Measurements from ENCODE around the gene SMIM3. TPM values are rescaled to one million over a fixed set of nuclear protein-coding genes. Genes with fewer than 3 reads are reported as not detected.
"Not testable (repeated sequence)": the region's sequence is repeated elsewhere in the genome, so short reads cannot be mapped to it uniquely, and the experiment has no call there.

SMIM3 gene
- total RNA-seq, 5 donors from 2014 or later (not counting 1 experiment from before 2014, with no cell fraction given): 2.8 to 9.1 (median 5.7) TPM

GRCh38 chr5:150793423-150793888 lies 14.9 kb downstream of the SMIM3 start:
- H3K4me3 ChIP-seq (ENCODE audit: control insufficient read depth in 1 of 2, extremely low read depth in 1 of 2, low read length in 1 of 2); ATAC-seq (replicated peaks in 1 of 4); H3K36me3 ChIP-seq (ENCODE audit: control insufficient read depth in 2 of 2, extremely low read depth in 1 of 2, insufficient read depth in 1 of 2, low read length in 1 of 2); H3K27ac Mint-ChIP-seq; POLR2A ChIA-PET; H3K27ac ChIP-seq (ENCODE audit: low read length); H3K4me3 Mint-ChIP-seq; H3K27me3 Mint-ChIP-seq; H3K27me3 ChIP-seq (replicated peaks in 1 of 2; ENCODE audit: control insufficient read depth in 2 of 2, extremely low read depth in 1 of 2, insufficient read depth in 2 of 2, low read length in 1 of 2); DNase-seq; H3K9me3 Mint-ChIP-seq; H3K9me3 ChIP-seq: not testable (repeated sequence)
- CTCF ChIA-PET: interaction anchor here in 1 of 2 donors (0.6 kb wide), 2 partner anchors 19 to 359 kb away, joined by 3 to 4 read pairs; no protein-coding TSS in a partner anchor
- Mint-ChIP-seq H3K36me3 (peaks cover 12% of the 10 kb centered on the region), H3K4me1 (peaks cover 26 to 30% (median 30%) of the 10 kb centered on the region in 3 donors)
- H3K4me1 ChIP-seq (ENCODE audit: control insufficient read depth in 1 of 2, extremely low read depth in 1 of 2, insufficient read depth in 2 of 2, low read length in 2 of 2): peaks cover 15% of the 10 kb centered on the region in 2 experiments
- WGBS (ENCODE audit: insufficient coverage): no CpG with 5 or more reads among the region's 2 CpGs

GRCh38 chr5:150794927-150795326 lies 16.4 kb downstream of the SMIM3 start:
- Histone ChIP-seq H3K9me3 (no peaks in the 10 kb centered on the region), H3K4me3 (ENCODE audit: control insufficient read depth in 1 of 2, extremely low read depth in 1 of 2, low read length in 1 of 2) (no peak overlapping the region), H3K36me3 (ENCODE audit: control insufficient read depth in 2 of 2, extremely low read depth in 1 of 2, insufficient read depth in 1 of 2, low read length in 1 of 2) (no peaks in the 10 kb centered on the region), H3K27ac (ENCODE audit: low read length) (no peak overlapping the region), H3K27me3 (replicated peaks in 1 of 2; ENCODE audit: control insufficient read depth in 2 of 2, extremely low read depth in 1 of 2, insufficient read depth in 2 of 2, low read length in 1 of 2) (no peaks in the 10 kb centered on the region), H3K4me1 (ENCODE audit: control insufficient read depth in 1 of 2, extremely low read depth in 1 of 2, insufficient read depth in 2 of 2, low read length in 2 of 2) (peaks cover 7 to 10% of the 10 kb centered on the region in 2 experiments)
- Mint-ChIP-seq H3K4me3 (no peak overlapping the region), H3K27me3 (no peaks in the 10 kb centered on the region), H3K9me3 (no peaks in the 10 kb centered on the region), H3K27ac (no peak overlapping the region), H3K36me3 (peaks cover 12% of the 10 kb centered on the region), H3K4me1 (peaks cover 16 to 18% (median 16%) of the 10 kb centered on the region in 3 donors)
- CTCF ChIA-PET: no interaction called here
- ATAC-seq (replicated peaks in 1 of 4) (no peak), DNase-seq (no peak)
- POLR2A ChIA-PET: no interaction called here
- WGBS (ENCODE audit: insufficient coverage): no CpG with 5 or more reads among the region's 2 CpGs

GRCh38 chr5:150797384-150797783 lies 18.8 kb downstream of the SMIM3 start:
- ATAC-seq (replicated peaks in 1 of 4) (no peak), DNase-seq (no peak)
- Histone ChIP-seq H3K36me3 (ENCODE audit: control insufficient read depth in 2 of 2, extremely low read depth in 1 of 2, insufficient read depth in 1 of 2, low read length in 1 of 2) (no peaks in the 10 kb centered on the region), H3K4me3 (ENCODE audit: control insufficient read depth in 1 of 2, extremely low read depth in 1 of 2, low read length in 1 of 2) (no peak overlapping the region), H3K9me3 (no peaks in the 10 kb centered on the region), H3K27ac (ENCODE audit: low read length) (no peak overlapping the region), H3K4me1 (ENCODE audit: control insufficient read depth in 1 of 2, extremely low read depth in 1 of 2, insufficient read depth in 2 of 2, low read length in 2 of 2) (peaks cover 4 to 8% of the 10 kb centered on the region in 2 experiments), H3K27me3 (replicated peaks in 1 of 2; ENCODE audit: control insufficient read depth in 2 of 2, extremely low read depth in 1 of 2, insufficient read depth in 2 of 2, low read length in 1 of 2) (no peaks in the 10 kb centered on the region)
- peaks cover 0 to 1% of the 10 kb centered on the region in 2 donors for H3K27me3 Mint-ChIP-seq
- peaks cover 12% of the 10 kb centered on the region for H3K36me3 Mint-ChIP-seq
- no peak overlapping the region for H3K27ac Mint-ChIP-seq
- WGBS (ENCODE audit: insufficient coverage): no CpG with 5 or more reads among the region's 2 CpGs
- no peak overlapping the region for H3K4me3 Mint-ChIP-seq
- CTCF ChIA-PET: no interaction called here
- POLR2A ChIA-PET: interaction anchor here in 1 of 2 donors (0.6 kb wide), 1 partner anchor 124 kb away, joined by 6 read pairs; no protein-coding TSS in a partner anchor
- peaks cover 0 to 9% (median 4%) of the 10 kb centered on the region in 3 donors for H3K4me1 Mint-ChIP-seq
- no peaks in the 10 kb centered on the region for H3K9me3 Mint-ChIP-seq

GRCh38 chr5:150801117-150801927 lies 22.8 kb downstream of the SMIM3 start:
- POLR2A ChIA-PET: no interaction called here
- no peak overlapping the region for H3K4me3 ChIP-seq (ENCODE audit: control insufficient read depth in 1 of 2, extremely low read depth in 1 of 2, low read length in 1 of 2)
- 29% methylated on average over 8 of the region's 15 CpGs for WGBS (ENCODE audit: insufficient coverage)

GRCh38 chr5:150804388-150804787 lies 25.8 kb downstream of the SMIM3 start:
- H3K4me3 Mint-ChIP-seq: no peak overlapping the region
- no peak overlapping the region for H3K27ac Mint-ChIP-seq
- DNase-seq (no peak), ATAC-seq (replicated peaks in 1 of 4) (no peak)
- H3K9me3 Mint-ChIP-seq: no peaks in the 10 kb centered on the region
- ChIA-PET POLR2A (no interaction called here), CTCF (interaction anchor here (1.1 to 2.9 kb wide), 2 partner anchors 42 to 43 kb away, joined by 3 to 8 read pairs; partner anchors contain the start of gene IRGM (in 1 of the 2))
- Histone ChIP-seq H3K9me3 (no peaks in the 10 kb centered on the region), H3K4me1 (ENCODE audit: control insufficient read depth in 1 of 2, extremely low read depth in 1 of 2, insufficient read depth in 2 of 2, low read length in 2 of 2) (peaks cover 4 to 8% of the 10 kb centered on the region in 2 experiments), H3K36me3 (ENCODE audit: control insufficient read depth in 2 of 2, extremely low read depth in 1 of 2, insufficient read depth in 1 of 2, low read length in 1 of 2) (no peaks in the 10 kb centered on the region), H3K27me3 (replicated peaks in 1 of 2; ENCODE audit: control insufficient read depth in 2 of 2, extremely low read depth in 1 of 2, insufficient read depth in 2 of 2, low read length in 1 of 2) (no peaks in the 10 kb centered on the region), H3K27ac (ENCODE audit: low read length) (no peak overlapping the region), H3K4me3 (ENCODE audit: control insufficient read depth in 1 of 2, extremely low read depth in 1 of 2, low read length in 1 of 2) (no peak overlapping the region)
- WGBS (ENCODE audit: insufficient coverage): 95% methylated on average over 5 of the region's 6 CpGs
- peaks cover 0 to 11% of the 10 kb centered on the region in 2 donors for H3K27me3 Mint-ChIP-seq
- peaks cover 0 to 9% (median 4%) of the 10 kb centered on the region in 3 donors for H3K4me1 Mint-ChIP-seq
- no peaks in the 10 kb centered on the region for H3K36me3 Mint-ChIP-seq

More at GRCh38 chr5:150801117-150801927, 22.8 kb downstream of the SMIM3 start:
- CTCF ChIA-PET: interaction anchor here (0.7 to 3.1 kb wide), 5 partner anchors 12 to 100 kb away, joined by 3 to 31 read pairs (median 4); partner anchors contain the start of genes IRGM (in 1 of the 2) and RBM22 (in 1 of the 2)
- Histone ChIP-seq H3K36me3 (ENCODE audit: control insufficient read depth in 2 of 2, extremely low read depth in 1 of 2, insufficient read depth in 1 of 2, low read length in 1 of 2) (no peaks in the 10 kb centered on the region), H3K4me1 (ENCODE audit: control insufficient read depth in 1 of 2, extremely low read depth in 1 of 2, insufficient read depth in 2 of 2, low read length in 2 of 2) (peaks cover 4 to 8% of the 10 kb centered on the region in 2 experiments), H3K27me3 (replicated peaks in 1 of 2; ENCODE audit: control insufficient read depth in 2 of 2, extremely low read depth in 1 of 2, insufficient read depth in 2 of 2, low read length in 1 of 2) (no peaks in the 10 kb centered on the region), H3K9me3 (no peaks in the 10 kb centered on the region), H3K27ac (ENCODE audit: low read length) (no peak overlapping the region)
- DNase-seq (peak in 1 of 35 experiments; percentile 72), ATAC-seq (replicated peaks in 1 of 4) (peak in 1 of 4 experiments; percentile 49)
- H3K4me1 Mint-ChIP-seq: peaks cover 0 to 9% (median 4%) of the 10 kb centered on the region in 3 donors
- peaks cover 0 to 11% of the 10 kb centered on the region in 2 donors for H3K27me3 Mint-ChIP-seq
- H3K36me3 Mint-ChIP-seq: peaks cover 6% of the 10 kb centered on the region
- no peak overlapping the region for H3K27ac Mint-ChIP-seq
- H3K4me3 Mint-ChIP-seq: no peak overlapping the region
- H3K9me3 Mint-ChIP-seq: no peaks in the 10 kb centered on the region

GRCh38 chr5:150809363-150809762 lies 30.8 kb downstream of the SMIM3 start:
- WGBS (ENCODE audit: insufficient coverage): 83% methylated on average over 1 of the region's 3 CpGs
- Mint-ChIP-seq H3K4me3 (no peak overlapping the region), H3K27me3 (peaks cover 3 to 9% of the 10 kb centered on the region in 2 donors), H3K36me3 (no peaks in the 10 kb centered on the region), H3K9me3 (no peaks in the 10 kb centered on the region), H3K27ac (no peak overlapping the region), H3K4me1 (no peaks in the 10 kb centered on the region)
- H3K36me3 ChIP-seq (ENCODE audit: control insufficient read depth in 2 of 2, extremely low read depth in 1 of 2, insufficient read depth in 1 of 2, low read length in 1 of 2): no peaks in the 10 kb centered on the region
- no peaks in the 10 kb centered on the region for H3K4me1 ChIP-seq (ENCODE audit: control insufficient read depth in 1 of 2, extremely low read depth in 1 of 2, insufficient read depth in 2 of 2, low read length in 2 of 2)
- ATAC-seq (replicated peaks in 1 of 4): no peak
- CTCF ChIA-PET: interaction anchor here in 1 of 2 donors (2.0 kb wide), 1 partner anchor 38 kb away, joined by 4 read pairs; no protein-coding TSS in a partner anchor
- no peaks in the 10 kb centered on the region for H3K9me3 ChIP-seq
- H3K4me3 ChIP-seq (ENCODE audit: control insufficient read depth in 1 of 2, extremely low read depth in 1 of 2, low read length in 1 of 2): no peak overlapping the region
- POLR2A ChIA-PET: no interaction called here
- DNase-seq: no peak
- no peaks in the 10 kb centered on the region for H3K27me3 ChIP-seq (replicated peaks in 1 of 2; ENCODE audit: control insufficient read depth in 2 of 2, extremely low read depth in 1 of 2, insufficient read depth in 2 of 2, low read length in 1 of 2)
- H3K27ac ChIP-seq (ENCODE audit: low read length): no peak overlapping the region

Measured in T-cell (primary cell).